Neuronal stem cell (in vitro differentiated cells): ENCODE results near the gene IQCM.

Experiments
- DNase-seq: peaks from one replicate; pipeline ENCODE4 v3.0.0-alpha.2; 2013; ENCODE audit warnings: low spot score
- H2AFZ ChIP-seq: one replicate; pipeline ENCODE4 v1.6.1; 2013; ENCODE audit warnings: mild to moderate bottlenecking, low read length, inconsistent platforms
- H2AK5ac ChIP-seq: 2 replicates; pipeline ENCODE4 v1.6.1; 2013; ENCODE audit warnings: low read depth, mild to moderate bottlenecking, inconsistent platforms, low read length, moderate library complexity, mixed read lengths
- H2BK120ac ChIP-seq: 2 replicates; pipeline ENCODE4 v1.6.1; 2013; ENCODE audit warnings: low read depth, mild to moderate bottlenecking, inconsistent platforms, low read length, moderate library complexity, mixed read lengths
- H2BK12ac ChIP-seq: one replicate; pipeline ENCODE4 v1.6.1; 2013; ENCODE audit warnings: low read length, inconsistent platforms
- H2BK15ac ChIP-seq: 2 replicates; pipeline ENCODE4 v1.6.1; 2013; ENCODE audit warnings: mild to moderate bottlenecking, low read length, inconsistent platforms, mixed read lengths
- H2BK5ac ChIP-seq: one replicate; pipeline ENCODE4 v1.6.1; 2013; ENCODE audit warnings: inconsistent platforms, mild to moderate bottlenecking, low read length, moderate library complexity
- H3K14ac ChIP-seq: one replicate; pipeline ENCODE4 v1.6.1; 2013; ENCODE audit warnings: low read length, inconsistent platforms
- H3K18ac ChIP-seq: 2 replicates; pipeline ENCODE4 v1.6.1; 2013; ENCODE audit warnings: low read length, inconsistent platforms
- H3K23ac ChIP-seq: 2 replicates; pipeline ENCODE4 v1.6.1; 2013; ENCODE audit warnings: low read depth, mild to moderate bottlenecking, mixed read lengths, low read length, inconsistent platforms; ENCODE audit not compliant: poor library complexity
- H3K27ac ChIP-seq: replicated peaks from 3 replicates; pipeline ENCODE4 v1.5.1; 2013; ENCODE audit warnings: low read length, inconsistent platforms
- H3K27me3 ChIP-seq, 3 experiments: 2 replicates each; pipeline ENCODE4 v1.6.1; 2013; ENCODE audit warnings: low read length in 3 of 3, mild to moderate bottlenecking in 2 of 3, inconsistent platforms in 1 of 3, low read depth in 1 of 3, mixed read lengths in 1 of 3, moderate library complexity in 1 of 3; ENCODE audit not compliant: control insufficient read depth in 3 of 3, insufficient read depth in 3 of 3
- H3K36me3 ChIP-seq, 2 donors: replicated peaks in 1 of 2; 2 replicates each; pipeline ENCODE4 v1.6.1; 2013; ENCODE audit warnings: low read length in 2 of 2; ENCODE audit not compliant: control insufficient read depth in 2 of 2, insufficient read depth in 2 of 2
- H3K4ac ChIP-seq: 2 replicates; pipeline ENCODE4 v1.6.1; 2013; ENCODE audit warnings: inconsistent platforms, mild to moderate bottlenecking, low read length, moderate library complexity
- H3K4me1 ChIP-seq, 2 donors: 1 replicate in 1 of 2; 2 replicates in 1 of 2; pipeline ENCODE4 v1.6.1; 2013; ENCODE audit warnings: low read length in 2 of 2, low read depth in 1 of 2; ENCODE audit not compliant: control insufficient read depth in 2 of 2, insufficient read depth in 1 of 2
- H3K4me2 ChIP-seq: one replicate; pipeline ENCODE4 v1.6.1; 2013; ENCODE audit warnings: mild to moderate bottlenecking, low read length, inconsistent platforms; ENCODE audit not compliant: insufficient read depth, poor library complexity, severe bottlenecking
- H3K4me3 ChIP-seq, 2 donors: 2 replicates each; pipeline ENCODE4 v1.5.1; 2013; ENCODE audit warnings: low read length in 2 of 2, mild to moderate bottlenecking in 2 of 2, inconsistent platforms in 1 of 2, moderate library complexity in 1 of 2
- H3K79me1 ChIP-seq: one replicate; pipeline ENCODE4 v1.6.1; 2013; ENCODE audit warnings: low read depth, mild to moderate bottlenecking, inconsistent platforms, low read length, moderate library complexity
- H3K9ac ChIP-seq: one replicate; pipeline ENCODE4 v1.6.1; 2013; ENCODE audit warnings: mild to moderate bottlenecking, low read depth, low read length, inconsistent platforms; ENCODE audit not compliant: poor library complexity
- H3K9me3 ChIP-seq, 2 donors: replicated peaks in 1 of 2; 2 replicates each; pipeline versions ENCODE3 to v1.6.1; 2013; ENCODE audit warnings: low read length in 2 of 2, mild to moderate bottlenecking in 2 of 2, inconsistent platforms in 1 of 2, low read depth in 1 of 2, mixed read lengths in 1 of 2, moderate library complexity in 1 of 2; ENCODE audit not compliant: control insufficient read depth in 2 of 2, insufficient read depth in 1 of 2
- H4K8ac ChIP-seq: one replicate; pipeline ENCODE4 v1.6.1; 2013; ENCODE audit warnings: low read depth, mild to moderate bottlenecking, inconsistent platforms, low read length, moderate library complexity
- H4K91ac ChIP-seq: one replicate; pipeline ENCODE4 v1.6.1; 2013; ENCODE audit warnings: low read length, low read depth, mild to moderate bottlenecking, inconsistent platforms; ENCODE audit not compliant: poor library complexity
- WGBS, 2 donors: extraction: QIAGEN DNeasy Blood & Tissue Kit; methylation state at CpG; one replicate each; pipeline ENCODE4 v1.1.7; 2013; ENCODE audit warnings: missing lambda C conversion rate in 2 of 2, mixed read lengths in 1 of 2; ENCODE audit not compliant: insufficient read length in 2 of 2, insufficient replicate concordance in 1 of 2; ENCODE audit errors: extremely low coverage in 2 of 2; 5-methylcytosine and 5-hydroxymethylcytosine counted together

IQCM gene

DNA sequence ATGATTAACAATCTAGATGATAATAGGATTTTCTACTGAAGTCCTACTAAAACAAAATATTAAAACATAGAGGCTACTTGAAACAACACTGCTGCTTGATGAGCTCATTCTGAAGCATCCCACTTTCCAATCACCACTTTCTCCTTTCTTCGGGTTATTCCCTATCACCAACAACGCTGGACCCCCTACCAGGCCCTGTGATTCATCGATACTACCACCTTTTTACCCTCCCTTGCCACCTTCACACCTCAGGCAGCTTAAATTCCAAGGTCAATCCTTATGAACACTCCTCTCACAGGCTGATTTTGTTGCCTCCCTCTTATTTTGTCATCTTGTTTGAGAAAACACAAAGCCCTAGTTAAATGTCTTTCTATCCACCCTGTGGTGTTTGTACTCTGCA is 102.6 kb downstream of the IQCM start:
- Histone ChIP-seq H2AK5ac (no peak overlapping the region), H3K23ac (no peak overlapping the region), H2BK120ac (no peak overlapping the region), H3K4me3 (no peak overlapping the region), H3K4me2 (no peak overlapping the region), H3K79me1 (no peaks in the 10 kb centered on the region), H3K14ac (no peak overlapping the region), H3K4ac (no peak overlapping the region), H3K9ac (no peak overlapping the region), H2BK5ac (no peak overlapping the region), H3K9me3 (peaks cover 3 to 8% of the 10 kb centered on the region in 2 donors), H3K18ac (no peak overlapping the region), H2AFZ (no peak overlapping the region), H3K36me3 (no peaks in the 10 kb centered on the region), H2BK15ac (no peak overlapping the region), H4K91ac (no peak overlapping the region), H4K8ac (no peak overlapping the region), H3K4me1 (no peaks in the 10 kb centered on the region), H3K27ac (no peak overlapping the region), H2BK12ac (no peak overlapping the region), H3K27me3 (no peaks in the 10 kb centered on the region)
- DNase-seq: no peak
- WGBS, 2 donors: no CpG with 5 or more reads among the region's 3 CpGs

DNA sequence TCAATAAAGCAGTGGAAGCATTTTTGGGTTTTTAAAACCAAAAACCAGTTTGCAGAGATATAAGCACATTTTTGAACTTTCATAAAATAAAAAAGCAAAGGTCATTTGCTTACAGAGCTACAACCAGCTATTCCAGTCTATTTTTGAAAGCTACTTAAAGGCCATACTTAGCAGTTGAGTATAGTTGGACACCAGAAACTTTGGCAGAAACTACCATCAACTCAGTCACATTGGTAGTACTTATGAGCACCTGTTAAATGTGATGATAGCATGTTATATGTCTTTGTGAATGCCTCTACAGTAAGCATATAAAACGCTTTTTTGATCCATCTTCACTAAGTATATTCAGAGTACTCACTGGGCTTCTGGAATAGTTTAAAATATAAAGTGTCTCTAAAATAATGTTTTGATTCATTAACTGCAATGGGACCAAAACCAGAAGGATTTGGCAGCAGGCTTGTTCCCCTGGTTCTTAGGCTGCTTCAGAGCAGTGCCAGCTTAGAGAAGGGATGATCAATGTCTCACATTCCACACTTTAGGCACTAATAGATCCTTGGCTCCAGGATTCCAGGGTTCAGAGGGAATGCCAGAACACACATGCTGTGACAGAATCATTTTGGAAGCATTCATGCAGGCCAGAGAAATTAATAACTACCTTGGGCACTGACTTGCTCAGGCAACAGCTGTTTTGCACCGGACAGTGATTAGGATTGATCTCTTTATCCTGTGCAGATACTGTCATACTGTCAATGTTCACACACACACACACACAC is 103.9 kb downstream of the IQCM start:
- no peak overlapping the region for H2BK120ac ChIP-seq
- H3K4me3 ChIP-seq: no peak overlapping the region
- H2AK5ac ChIP-seq: no peak overlapping the region
- DNase-seq: no peak
- H3K14ac ChIP-seq: no peak overlapping the region
- no CpG with 5 or more reads among the region's 2 CpGs for WGBS, 2 donors
- H3K23ac ChIP-seq: no peak overlapping the region
- no peaks in the 10 kb centered on the region for H3K79me1 ChIP-seq
- H3K27ac ChIP-seq: no peak overlapping the region
- H3K18ac ChIP-seq: no peak overlapping the region
- H2BK5ac ChIP-seq: no peak overlapping the region
- H2AFZ ChIP-seq: no peak overlapping the region
- no peaks in the 10 kb centered on the region for H3K27me3 ChIP-seq
- H3K9me3 ChIP-seq: peaks cover 3 to 8% of the 10 kb centered on the region in 2 donors
- no peak overlapping the region for H2BK15ac ChIP-seq
- no peak overlapping the region for H3K4ac ChIP-seq
- no peak overlapping the region for H3K9ac ChIP-seq
- H4K91ac ChIP-seq: no peak overlapping the region
- no peak overlapping the region for H3K4me2 ChIP-seq
- H3K36me3 ChIP-seq: no peaks in the 10 kb centered on the region
- no peak overlapping the region for H4K8ac ChIP-seq
- no peak overlapping the region for H2BK12ac ChIP-seq
- no peaks in the 10 kb centered on the region for H3K4me1 ChIP-seq

DNA sequence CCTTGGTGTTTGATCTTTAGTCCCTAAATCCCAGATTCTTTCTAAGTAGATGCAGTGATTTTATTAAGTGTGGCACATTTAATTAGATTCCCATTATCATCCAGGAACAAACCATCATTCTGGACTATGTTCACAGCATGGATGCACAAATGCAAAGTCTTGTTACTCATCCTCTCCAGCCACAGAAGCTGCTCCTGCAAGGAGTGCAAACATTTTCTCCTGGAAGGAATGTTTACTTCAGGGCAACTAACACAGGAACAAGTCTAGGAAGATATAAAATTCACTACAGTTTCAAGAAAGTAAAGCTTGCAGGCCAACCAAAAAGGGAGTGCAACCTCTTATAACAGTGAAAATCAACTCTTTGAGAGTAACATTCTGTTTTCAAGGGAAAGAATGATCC is 106.0 kb downstream of the IQCM start:
- no peak overlapping the region for H2BK15ac ChIP-seq
- no peak overlapping the region for H2AK5ac ChIP-seq
- H3K18ac ChIP-seq: no peak overlapping the region
- no peaks in the 10 kb centered on the region for H3K4me1 ChIP-seq
- no peak overlapping the region for H2BK120ac ChIP-seq
- no peak for DNase-seq
- no peaks in the 10 kb centered on the region for H3K9me3 ChIP-seq
- H3K4me2 ChIP-seq: no peak overlapping the region
- H3K27me3 ChIP-seq: no peaks in the 10 kb centered on the region
- H3K23ac ChIP-seq: no peak overlapping the region
- H3K4ac ChIP-seq: no peak overlapping the region
- no peak overlapping the region for H2AFZ ChIP-seq
- no peak overlapping the region for H3K27ac ChIP-seq
- no peaks in the 10 kb centered on the region for H3K79me1 ChIP-seq
- H3K9ac ChIP-seq: no peak overlapping the region
- no peaks in the 10 kb centered on the region for H3K36me3 ChIP-seq
- H2BK12ac ChIP-seq: no peak overlapping the region
- H2BK5ac ChIP-seq: no peak overlapping the region
- no peak overlapping the region for H4K8ac ChIP-seq
- no peak overlapping the region for H3K4me3 ChIP-seq
- H3K14ac ChIP-seq: no peak overlapping the region
- H4K91ac ChIP-seq: no peak overlapping the region

DNA sequence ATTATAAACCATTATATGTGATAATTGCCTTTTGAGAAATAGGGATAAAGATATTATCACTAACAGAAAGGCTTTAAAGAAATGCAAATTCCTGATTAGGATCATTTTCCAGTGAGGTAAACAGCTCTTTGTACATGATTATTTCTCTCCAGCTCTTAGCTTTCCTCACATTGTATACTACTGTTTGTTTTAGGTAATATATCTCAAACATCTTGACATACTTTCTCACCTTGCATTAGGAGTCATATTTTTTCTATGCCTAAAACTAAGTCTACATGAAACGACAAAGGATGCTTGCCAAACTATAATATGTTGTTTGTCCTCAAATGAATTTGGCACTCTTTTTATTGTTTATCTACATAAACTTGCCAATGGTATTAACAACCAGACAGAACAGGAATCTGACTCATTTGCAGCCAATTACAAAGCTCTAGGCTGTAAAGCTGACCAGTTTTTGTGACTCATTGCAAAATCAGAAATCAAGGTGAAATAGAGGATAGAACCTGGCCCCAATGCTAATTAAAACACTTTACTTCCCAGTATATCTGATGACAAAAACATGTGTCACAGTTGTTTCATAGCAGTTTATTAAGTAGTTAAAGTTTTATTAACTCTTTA is 107.0 kb downstream of the IQCM start:
- no peak overlapping the region for H3K18ac ChIP-seq
- H2AK5ac ChIP-seq: no peak overlapping the region
- H2BK15ac ChIP-seq: no peak overlapping the region
- no peak overlapping the region for H3K4me2 ChIP-seq
- H4K8ac ChIP-seq: no peak overlapping the region
- H2BK12ac ChIP-seq: no peak overlapping the region
- H3K79me1 ChIP-seq: no peaks in the 10 kb centered on the region
- H3K4ac ChIP-seq: no peak overlapping the region
- H3K9ac ChIP-seq: no peak overlapping the region
- H3K4me3 ChIP-seq: no peak overlapping the region
- WGBS, 2 donors: no CpG with 5 or more reads among the region's 1 CpG
- H3K14ac ChIP-seq: no peak overlapping the region
- H4K91ac ChIP-seq: no peak overlapping the region
- no peak for DNase-seq
- no peaks in the 10 kb centered on the region for H3K4me1 ChIP-seq
- no peaks in the 10 kb centered on the region for H3K36me3 ChIP-seq
- no peak overlapping the region for H2AFZ ChIP-seq
- H3K23ac ChIP-seq: no peak overlapping the region
- no peak overlapping the region for H2BK5ac ChIP-seq
- no peak overlapping the region for H3K27ac ChIP-seq
- H2BK120ac ChIP-seq: no peak overlapping the region
- no peaks in the 10 kb centered on the region for H3K27me3 ChIP-seq
- H3K9me3 ChIP-seq: no peaks in the 10 kb centered on the region
